IMR-90 (cell line): ENCODE measurements around the gene ANKLE1. TPM values are rescaled to one million over a fixed set of nuclear protein-coding genes. Genes with fewer than 3 reads are reported as not detected.

Source experiments
- ATAC-seq: fragments of 200-7000 bp; cut with Tn5 transposase; 2 replicates; pipeline ENCODE4 v1.9.1; 2020; ENCODE audit warnings: low read depth, mild to moderate bottlenecking, moderate library complexity
- BruUV-seq: library from RNA; stranded (reverse); fragments of 400-500 nt; replicated peaks from 2 replicates; lab custom pipeline; 2021; lab: Mats Ljungman, UMichigan
- CTCF ChIA-PET: fragments of 300-600 bp; formaldehyde crosslinking; extraction: SDS; loops from one replicate; lab custom pipeline; 2021; ENCODE audit warnings: antibody characterized with exemption; lab: Yijun Ruan, JAX
- POLR2A ChIA-PET: fragments of 300-600 bp; sonication (Branson Sonifier 250); formaldehyde crosslinking; loops from one replicate; lab custom pipeline; 2022; ENCODE audit warnings: antibody characterized with exemption; ENCODE audit not compliant: unreplicated experiment; lab: Charles Lee
- DNase-seq: peaks from one replicate; pipeline ENCODE4 v3.0.0; 2013
- H2AFZ ChIP-seq: replicated peaks from 2 replicates; pipeline ENCODE3; 2013; ENCODE audit warnings: low read length, mild to moderate bottlenecking; ENCODE audit not compliant: poor library complexity
- H2AK5ac ChIP-seq: 2 replicates; pipeline ENCODE4 v1.6.1; 2013; ENCODE audit warnings: low read depth, low read length, inconsistent platforms
- H2AK9ac ChIP-seq: replicated peaks from 2 replicates; pipeline ENCODE3; 2013; ENCODE audit warnings: mild to moderate bottlenecking, low read depth, low read length, moderate library complexity; ENCODE audit not compliant: poor library complexity
- H2BK120ac ChIP-seq: 2 replicates; pipeline ENCODE4 v1.6.1; 2013; ENCODE audit warnings: low read depth, low read length, inconsistent platforms
- H2BK15ac ChIP-seq: 3 replicates; pipeline ENCODE4 v1.6.1; 2013; ENCODE audit warnings: low read depth, low read length, inconsistent platforms
- H2BK20ac ChIP-seq: 2 replicates; pipeline ENCODE4 v1.6.1; 2013; ENCODE audit warnings: low read depth, mild to moderate bottlenecking, inconsistent platforms, low read length, moderate library complexity
- H2BK5ac ChIP-seq: 2 replicates; pipeline ENCODE4 v1.6.1; 2013; ENCODE audit warnings: mild to moderate bottlenecking, low read depth, low read length, inconsistent platforms; ENCODE audit not compliant: poor library complexity, severe bottlenecking
- H3K14ac ChIP-seq: replicated peaks from 2 replicates; pipeline ENCODE4 v1.6.1; 2013; ENCODE audit warnings: low read depth, low read length, inconsistent platforms
- H3K18ac ChIP-seq: 2 replicates; pipeline ENCODE4 v1.6.1; 2013; ENCODE audit warnings: low read depth, low read length, control low read depth
- H3K23ac ChIP-seq: 2 replicates; pipeline ENCODE4 v1.6.1; 2013; ENCODE audit warnings: low read depth, low read length, inconsistent platforms
- H3K27ac ChIP-seq: 2 replicates; pipeline ENCODE4 v1.5.1; 2013; ENCODE audit warnings: mild to moderate bottlenecking, control low read depth, low read length; ENCODE audit not compliant: insufficient read depth
- H3K27me3 ChIP-seq: 2 replicates; pipeline ENCODE4 v1.6.1; 2013; ENCODE audit warnings: low read length; ENCODE audit not compliant: control insufficient read depth, insufficient read depth
- H3K36me3 ChIP-seq: 2 replicates; pipeline ENCODE4 v1.6.1; 2013; ENCODE audit warnings: low read length, mixed read lengths; ENCODE audit not compliant: control insufficient read depth, insufficient read depth
- H3K4ac ChIP-seq: 2 replicates; pipeline ENCODE4 v1.6.1; 2013; ENCODE audit warnings: low read depth, low read length, inconsistent platforms
- H3K4me1 ChIP-seq: 2 replicates; pipeline ENCODE4 v1.6.1; 2013; ENCODE audit warnings: low read length, mixed read lengths; ENCODE audit not compliant: control insufficient read depth, insufficient read depth
- H3K4me2 ChIP-seq: 2 replicates; pipeline ENCODE4 v1.6.1; 2013; ENCODE audit warnings: low read depth, mild to moderate bottlenecking, control low read depth, low read length, moderate library complexity
- H3K4me3 ChIP-seq: 2 replicates; pipeline ENCODE4 v1.5.1; 2013; ENCODE audit warnings: low read depth, mild to moderate bottlenecking, control low read depth, low read length, moderate library complexity; ENCODE audit not compliant: insufficient read depth
- H3K56ac ChIP-seq: 2 replicates; pipeline ENCODE4 v1.6.1; 2013; ENCODE audit warnings: low read length, inconsistent platforms; ENCODE audit not compliant: insufficient read depth; ENCODE audit errors: extremely low read depth
- H3K79me1 ChIP-seq, 2 experiments: 2 replicates each; pipeline ENCODE4 v1.6.1; 2013; ENCODE audit warnings: low read length in 2 of 2, inconsistent platforms in 1 of 2, low read depth in 1 of 2
- H3K9ac ChIP-seq: 2 replicates; pipeline ENCODE4 v1.6.1; 2013; ENCODE audit warnings: low read depth, low read length, control low read depth
- H3K9me1 ChIP-seq: 2 replicates; pipeline ENCODE4 v1.6.1; 2013; ENCODE audit warnings: low read length, inconsistent platforms; ENCODE audit not compliant: insufficient read depth
- H3K9me3 ChIP-seq: 2 replicates; pipeline ENCODE4 v1.6.1; 2013; ENCODE audit warnings: low read length; ENCODE audit not compliant: control insufficient read depth, insufficient read depth
- H4K20me1 ChIP-seq: 2 replicates; pipeline ENCODE4 v1.6.1; 2013; ENCODE audit warnings: low read length, inconsistent platforms; ENCODE audit not compliant: insufficient read depth
- H4K5ac ChIP-seq: 2 replicates; pipeline ENCODE4 v1.6.1; 2013; ENCODE audit warnings: mild to moderate bottlenecking, low read depth, low read length, control low read depth
- H4K8ac ChIP-seq, 2 experiments: 2 replicates each; pipeline ENCODE4 v1.6.1; 2013; ENCODE audit warnings: low read depth in 2 of 2, low read length in 2 of 2, control low read depth in 1 of 2, inconsistent platforms in 1 of 2
- H4K91ac ChIP-seq: 2 replicates; pipeline ENCODE4 v1.6.1; 2013; ENCODE audit warnings: low read depth, low read length, inconsistent platforms; ENCODE audit not compliant: insufficient read depth
- BHLHE40 ChIP-seq: fragments of 150-350 bp; IDR thresholded peaks from 2 replicates; pipeline ENCODE4 v1.6.1; 2016; ENCODE audit warnings: mild to moderate bottlenecking, low read depth, low read length
- CEBPB ChIP-seq: IDR thresholded peaks from 2 replicates; pipeline ENCODE4 v1.6.1; 2012; ENCODE audit warnings: low read depth, low read length, improper control_type of control experiment
- CHD1 ChIP-seq: IDR thresholded peaks from 2 replicates; pipeline ENCODE4 v1.6.1; 2012; ENCODE audit warnings: low read depth, low read length, improper control_type of control experiment
- FOS ChIP-seq: fragments of 150-350 bp; IDR thresholded peaks from 2 replicates; pipeline ENCODE4 v1.6.1; 2016; ENCODE audit warnings: low read depth, low read length
- MAFK ChIP-seq: IDR thresholded peaks from 2 replicates; pipeline ENCODE4 v1.6.1; 2012; ENCODE audit warnings: low read depth, low read length, improper control_type of control experiment
- MAZ ChIP-seq: IDR thresholded peaks from 2 replicates; pipeline ENCODE4 v1.6.1; 2012; ENCODE audit warnings: low read depth, mild to moderate bottlenecking, low read length, improper control_type of control experiment, moderate library complexity, borderline replicate concordance
- MXI1 ChIP-seq: IDR thresholded peaks from 2 replicates; pipeline ENCODE4 v1.6.1; 2012; ENCODE audit warnings: low read depth, mild to moderate bottlenecking, low read length, moderate library complexity, borderline replicate concordance
- NFE2L2 ChIP-seq: fragments of 150-350 bp; IDR thresholded peaks from 2 replicates; pipeline ENCODE4 v1.6.1; 2016; ENCODE audit warnings: low read depth, mild to moderate bottlenecking, low read length
- POLR2A ChIP-seq: IDR thresholded peaks from 2 replicates; pipeline ENCODE4 v1.6.1; 2012; ENCODE audit warnings: mild to moderate bottlenecking, low read depth, low read length
- RAD21 ChIP-seq: IDR thresholded peaks from 2 replicates; pipeline ENCODE4 v1.6.1; 2012; ENCODE audit warnings: low read length, improper control_type of control experiment
- RCOR1 ChIP-seq: IDR thresholded peaks from 2 replicates; pipeline ENCODE4 v1.6.1; 2012; ENCODE audit warnings: mild to moderate bottlenecking, low read length, improper control_type of control experiment; ENCODE audit not compliant: insufficient replicate concordance
- RFX5 ChIP-seq: IDR thresholded peaks from 2 replicates; pipeline ENCODE4 v1.8.0; 2012; ENCODE audit warnings: low read depth, mild to moderate bottlenecking, low read length, moderate library complexity
- WGBS, 2 experiments: methylation state at CpG; one replicate each; pipeline versions ENCODE4 v1.1.5 to v1.1.7; 2013; ENCODE audit warnings: missing lambda C conversion rate in 2 of 2; ENCODE audit not compliant: insufficient read length in 1 of 2; ENCODE audit errors: extremely low coverage in 2 of 2; 5-methylcytosine and 5-hydroxymethylcytosine counted together
- dilution Hi-C: fragments of 300-500 bp; cut with HindIII; formaldehyde crosslinking; loops from one replicate; pipeline ENCODE4 v1.14.3; 2018; ENCODE audit warnings: low sequenced_read_pairs; ENCODE audit not compliant: unreplicated experiment
- in situ Hi-C: fragments of 300-500 bp; cut with MboI; formaldehyde crosslinking; loops from 3 replicates; pipeline ENCODE4 v1.14.3; 2019; ENCODE audit warnings: low sequenced_read_pairs, inconsistent platforms, mixed read lengths
- intact Hi-C: fragments of 100-400 bp; cut with micrococcal nuclease; formaldehyde crosslinking; loops from 2 replicates; pipeline ENCODE4 v1.10.0; 2022
- polyA plus RNA-seq, 3 experiments: library from polyadenylated mRNA; depleted of rRNA; stranded (reverse); fragments of >200 nt; gene quantifications; 2 replicates each; pipeline ENCODE4 v1.2.3, GENCODE V29; 2012; ENCODE audit warnings: low replicate concordance in 1 of 3
- total RNA-seq: library from RNA; depleted of rRNA; stranded (reverse); fragments of >200 nt; gene quantifications from 2 replicates; pipeline ENCODE4 v1.2.3, GENCODE V29; 2012
- TF ChIP-seq, protein P1 (sequence below): conservative IDR thresholded peaks from 2 replicates; pipeline ENCODE4 v1.5.1; 2012; ENCODE audit warnings: mild to moderate bottlenecking, low read depth, low read length, improper control_type of control experiment
- TF ChIP-seq, protein P2 (sequence below): fragments of 150-350 bp; IDR thresholded peaks from 2 replicates; pipeline ENCODE4 v1.6.1; 2017; ENCODE audit warnings: mild to moderate bottlenecking, antibody characterized with exemption, low read length, low read depth

Gene ANKLE1
- total and polyA plus RNA-seq, 2 of the 4 experiments (the other 2 are of a cell fraction) = under 0.01 to 0.87 TPM

- peak; percentile 66; the same call in 1 of the 2 replicates for TF ChIP-seq MAZ
Observed at GRCh38 chr19:17309198-17309964, 27.7 kb downstream of the ANKLE1 start, which contains the start of gene DDA1 (continued).

DNA sequence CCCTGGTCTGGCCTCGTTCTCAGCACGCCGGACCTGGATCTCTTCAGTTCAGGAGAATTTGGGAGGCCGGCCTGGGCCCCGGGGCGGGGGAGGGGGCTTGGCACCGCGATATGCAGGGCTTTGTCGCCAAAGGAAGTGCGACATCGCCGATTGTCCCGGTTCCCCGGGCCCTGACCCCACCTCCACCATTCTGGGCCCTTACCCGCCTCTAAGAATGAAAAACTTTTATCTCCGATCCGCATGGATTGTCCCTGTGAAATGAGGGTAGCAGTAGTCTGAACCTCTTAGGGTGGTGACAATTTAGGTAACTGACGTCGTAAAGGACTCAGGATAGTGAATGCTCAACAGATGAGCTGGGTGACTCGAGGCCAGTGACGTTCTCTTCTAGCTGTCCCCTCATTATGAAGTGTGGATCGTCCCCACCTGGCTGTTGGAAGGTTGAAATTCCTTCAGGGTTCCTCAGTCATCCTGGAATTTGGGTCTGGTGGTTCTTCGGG is 28.3 kb downstream of the ANKLE1 start:
- 0 out of 2 replicates have a peak overlapping the region, but pooled peaks have one; percentile 23 for H2BK20ac ChIP-seq
- H2AFZ ChIP-seq = peak overlapping the region; percentile 95
- H3K9me1 ChIP-seq = peaks cover 18% of the 10 kb centered on the region
- no peaks in the 10 kb centered on the region for H3K9me3 ChIP-seq
- TF ChIP-seq CEBPB (no peak), FOS (no peak), POLR2A (no peak), RCOR1 (no peak), RFX5 (no peak), MXI1 (no peak), BHLHE40 (no peak), RAD21 (no peak), MAFK (no peak), CHD1 (no peak), NFE2L2 (no peak), MAZ (no peak)
- TF ChIP-seq, protein P1, sequence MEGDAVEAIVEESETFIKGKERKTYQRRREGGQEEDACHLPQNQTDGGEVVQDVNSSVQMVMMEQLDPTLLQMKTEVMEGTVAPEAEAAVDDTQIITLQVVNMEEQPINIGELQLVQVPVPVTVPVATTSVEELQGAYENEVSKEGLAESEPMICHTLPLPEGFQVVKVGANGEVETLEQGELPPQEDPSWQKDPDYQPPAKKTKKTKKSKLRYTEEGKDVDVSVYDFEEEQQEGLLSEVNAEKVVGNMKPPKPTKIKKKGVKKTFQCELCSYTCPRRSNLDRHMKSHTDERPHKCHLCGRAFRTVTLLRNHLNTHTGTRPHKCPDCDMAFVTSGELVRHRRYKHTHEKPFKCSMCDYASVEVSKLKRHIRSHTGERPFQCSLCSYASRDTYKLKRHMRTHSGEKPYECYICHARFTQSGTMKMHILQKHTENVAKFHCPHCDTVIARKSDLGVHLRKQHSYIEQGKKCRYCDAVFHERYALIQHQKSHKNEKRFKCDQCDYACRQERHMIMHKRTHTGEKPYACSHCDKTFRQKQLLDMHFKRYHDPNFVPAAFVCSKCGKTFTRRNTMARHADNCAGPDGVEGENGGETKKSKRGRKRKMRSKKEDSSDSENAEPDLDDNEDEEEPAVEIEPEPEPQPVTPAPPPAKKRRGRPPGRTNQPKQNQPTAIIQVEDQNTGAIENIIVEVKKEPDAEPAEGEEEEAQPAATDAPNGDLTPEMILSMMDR = no peak
- TF ChIP-seq, protein P2, sequence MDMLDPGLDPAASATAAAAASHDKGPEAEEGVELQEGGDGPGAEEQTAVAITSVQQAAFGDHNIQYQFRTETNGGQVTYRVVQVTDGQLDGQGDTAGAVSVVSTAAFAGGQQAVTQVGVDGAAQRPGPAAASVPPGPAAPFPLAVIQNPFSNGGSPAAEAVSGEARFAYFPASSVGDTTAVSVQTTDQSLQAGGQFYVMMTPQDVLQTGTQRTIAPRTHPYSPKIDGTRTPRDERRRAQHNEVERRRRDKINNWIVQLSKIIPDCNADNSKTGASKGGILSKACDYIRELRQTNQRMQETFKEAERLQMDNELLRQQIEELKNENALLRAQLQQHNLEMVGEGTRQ = no peak
- in situ Hi-C loops (no loop called here), dilution Hi-C loops (no loop called here), intact Hi-C loops (loop anchor here (1.0 kb wide), 1 partner anchor 24 kb away; the partner anchor contains the start of gene ANO8)
- H3K4me1 ChIP-seq = peaks cover 12% of the 10 kb centered on the region
- ATAC-seq (no peak), DNase-seq (no peak)
- H3K27ac ChIP-seq = peak overlapping the region; percentile 60
- ChIA-PET CTCF (no interaction called here), POLR2A (no interaction called here)
- no TSS peak for BruUV-seq
- H2AK9ac ChIP-seq = peak overlapping the region; percentile 100
- peaks cover 34 to 75% of the 10 kb centered on the region in 2 experiments for H3K79me1 ChIP-seq
- H3K56ac ChIP-seq = peak overlapping the region; percentile 59; the same call in 1 of the 2 replicates
- H3K23ac ChIP-seq = peak overlapping the region; percentile 96
- peak overlapping the region; percentile 94 for H2AK5ac ChIP-seq
- H3K4me3 ChIP-seq = peak overlapping the region; percentile 60
- peaks cover 21% of the 10 kb centered on the region for H3K36me3 ChIP-seq
- H3K14ac ChIP-seq = peak overlapping the region; percentile 95
- peak overlapping the region; percentile 67 for H3K4ac ChIP-seq
- no peak overlapping the region for H2BK15ac ChIP-seq
- no peaks in the 10 kb centered on the region for H3K27me3 ChIP-seq
- peak overlapping the region; percentile 98 for H3K4me2 ChIP-seq
- peak overlapping the region; percentile 67 for H3K9ac ChIP-seq
- H4K91ac ChIP-seq = peak overlapping the region; percentile 52
- H3K18ac ChIP-seq = no peak overlapping the region
- H4K8ac ChIP-seq = peak overlapping the region; percentile 20 to 92; a peak in 2 of 4 replicates
- 8% methylated on average over 3 of the region's 23 CpGs; no CpG with 5 or more reads in 1 of the 2 experiments for WGBS, 2 experiments
- peak overlapping the region; percentile 69 for H2BK5ac ChIP-seq
- peaks cover 29% of the 10 kb centered on the region for H4K20me1 ChIP-seq
- peak overlapping the region; percentile 57 for H4K5ac ChIP-seq
- H2BK120ac ChIP-seq = peak overlapping the region; percentile 53; the same call in 1 of the 2 replicates
